Activated CD8-positive, alpha-beta memory T cell treated with anti-CD3 and anti-CD28 coated beads for 36 hours (primary cell): ENCODE results near the gene MANBA. TPM values are rescaled to one million over a fixed set of nuclear protein-coding genes. Genes with fewer than 3 reads are reported as not detected.
"Not testable (repeated sequence)": the region's sequence is repeated elsewhere in the genome, so short reads cannot be mapped to it uniquely, and the experiment has no call there.

Experiments used
- CTCF ChIA-PET: fragments of 350-600 bp; sonication (Branson Sonifier 250); formaldehyde crosslinking; loops from one replicate; lab custom pipeline; 2021; ENCODE audit warnings: antibody characterized with exemption; lab: Charles Lee
- POLR2A ChIA-PET: fragments of 350-600 bp; sonication (Branson Sonifier 250); formaldehyde crosslinking; loops from one replicate; lab custom pipeline; 2021; ENCODE audit warnings: antibody characterized with exemption; lab: Charles Lee
- total RNA-seq, 2 experiments: library from RNA; stranded (reverse); gene quantifications; one replicate each; pipeline ENCODE4 v1.2.3, GENCODE V29; 2021

The MANBA gene
- total RNA-seq, 2 experiments from 2014 or later, result 7.3 to 8.4 TPM

DNA sequence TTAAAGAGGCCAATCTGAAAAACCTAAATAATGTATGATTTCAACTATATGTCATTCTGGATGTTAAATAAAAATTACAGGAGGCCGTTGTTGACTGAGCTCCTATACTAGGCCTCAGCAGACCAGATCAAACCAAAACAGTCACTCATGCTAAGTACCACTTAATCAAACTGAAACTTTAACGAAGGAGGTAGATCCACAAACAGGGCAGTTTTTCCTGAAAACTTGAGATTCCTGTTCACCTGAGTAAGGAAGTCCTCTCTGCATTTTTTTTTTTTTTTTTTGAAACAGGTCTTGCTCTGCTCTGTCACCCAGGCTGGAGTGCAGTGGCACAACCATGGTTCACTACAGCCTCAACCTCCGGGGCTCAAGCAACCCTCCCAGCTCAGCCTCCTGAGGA lies 27.7 kb downstream of the MANBA start:
- POLR2A ChIA-PET, result no interaction called here
- CTCF ChIA-PET, result no interaction called here

DNA sequence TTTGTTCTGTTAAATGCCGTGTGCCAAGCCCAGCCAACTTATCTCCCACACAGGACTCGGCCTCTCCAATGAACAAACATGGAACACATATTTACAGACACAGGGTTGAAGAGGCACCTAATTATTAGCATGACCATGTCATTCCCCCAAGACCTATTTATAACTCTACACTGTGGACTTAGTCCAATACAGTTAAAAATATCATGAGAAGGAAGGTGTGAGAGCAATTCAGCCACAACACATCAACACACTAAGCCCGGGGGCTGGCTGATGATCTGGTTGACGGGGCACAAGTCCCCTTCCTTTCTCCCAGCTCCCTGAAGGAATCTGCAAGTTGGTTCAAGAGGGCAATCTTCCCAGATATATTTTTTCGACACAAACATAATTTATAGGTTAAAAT lies 28.1 kb downstream of the MANBA start:
- POLR2A ChIA-PET, result no interaction called here
- CTCF ChIA-PET, result no interaction called here

GRCh38 chr4:102730968-102731533 lies 29.7 kb downstream of the MANBA start:
- ChIA-PET POLR2A (no interaction called here), CTCF (no interaction called here)

DNA sequence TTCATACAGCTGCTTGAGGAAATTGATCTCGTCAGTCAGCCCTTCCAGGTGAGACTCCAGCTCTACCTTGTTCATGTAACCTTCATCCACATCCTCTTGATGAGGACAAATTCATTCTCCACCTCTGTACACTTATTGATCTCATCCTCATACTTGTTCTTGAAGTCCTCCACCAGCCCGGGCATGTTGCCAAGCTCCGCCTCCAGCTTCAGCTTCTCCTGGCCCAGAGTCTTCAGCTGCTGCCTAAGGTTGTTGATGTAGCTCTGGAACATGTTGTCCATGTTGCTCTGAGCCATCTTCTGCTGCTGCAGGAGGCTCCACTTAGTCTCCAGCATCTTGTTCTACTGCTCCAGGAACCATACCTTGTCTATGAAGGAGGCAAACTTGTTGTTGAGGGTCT lies 31.3 kb downstream of the MANBA start:
- POLR2A ChIA-PET, CTCF ChIA-PET: not testable (repeated sequence)

DNA sequence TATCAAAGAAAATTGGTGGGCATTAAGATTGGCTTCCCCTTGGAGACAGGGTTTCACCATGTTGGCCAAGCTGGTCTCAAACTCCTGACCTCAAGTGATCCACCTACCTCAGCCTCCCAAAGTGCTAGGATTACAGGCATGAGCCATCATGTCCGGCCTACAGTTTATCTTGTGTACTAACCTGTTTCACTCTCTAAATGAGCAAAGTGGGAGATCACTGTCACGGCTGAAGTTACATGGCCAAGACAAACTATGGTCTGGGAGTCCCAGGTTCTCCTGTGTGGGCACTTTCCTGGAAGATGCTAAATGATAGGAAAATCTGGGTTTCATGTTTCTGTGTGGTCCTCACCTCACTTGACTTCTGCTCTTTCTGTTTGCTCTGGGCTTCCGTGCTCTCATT lies 33.8 kb downstream of the MANBA start:
- POLR2A ChIA-PET, result interaction anchor here (0.6 kb wide), 1 partner anchor 11 kb away, joined by 6 read pairs; no protein-coding TSS in a partner anchor

GRCh38 chr4:102726068-102726467 lies 34.7 kb downstream of the MANBA start:
- ChIA-PET CTCF (no interaction called here), POLR2A (no interaction called here)

More for the DNA sequence above, 33.8 kb downstream of the MANBA start:
- CTCF ChIA-PET, result not testable (repeated sequence)

GRCh38 chr4:102725229-102725628 lies 35.5 kb downstream of the MANBA start:
- POLR2A ChIA-PET, result no interaction called here
- CTCF ChIA-PET, result no interaction called here

- ChIA-PET POLR2A (no interaction called here), CTCF (interaction anchor here (1.1 kb wide), 1 partner anchor 285 kb away, joined by 3 read pairs; no protein-coding TSS in a partner anchor)
Observed at GRCh38 chr4:102723511-102723910, 37.3 kb downstream of the MANBA start.

GRCh38 chr4:102722740-102723139 lies 38.0 kb downstream of the MANBA start:
- POLR2A ChIA-PET, result no interaction called here
- CTCF ChIA-PET, result no interaction called here

DNA sequence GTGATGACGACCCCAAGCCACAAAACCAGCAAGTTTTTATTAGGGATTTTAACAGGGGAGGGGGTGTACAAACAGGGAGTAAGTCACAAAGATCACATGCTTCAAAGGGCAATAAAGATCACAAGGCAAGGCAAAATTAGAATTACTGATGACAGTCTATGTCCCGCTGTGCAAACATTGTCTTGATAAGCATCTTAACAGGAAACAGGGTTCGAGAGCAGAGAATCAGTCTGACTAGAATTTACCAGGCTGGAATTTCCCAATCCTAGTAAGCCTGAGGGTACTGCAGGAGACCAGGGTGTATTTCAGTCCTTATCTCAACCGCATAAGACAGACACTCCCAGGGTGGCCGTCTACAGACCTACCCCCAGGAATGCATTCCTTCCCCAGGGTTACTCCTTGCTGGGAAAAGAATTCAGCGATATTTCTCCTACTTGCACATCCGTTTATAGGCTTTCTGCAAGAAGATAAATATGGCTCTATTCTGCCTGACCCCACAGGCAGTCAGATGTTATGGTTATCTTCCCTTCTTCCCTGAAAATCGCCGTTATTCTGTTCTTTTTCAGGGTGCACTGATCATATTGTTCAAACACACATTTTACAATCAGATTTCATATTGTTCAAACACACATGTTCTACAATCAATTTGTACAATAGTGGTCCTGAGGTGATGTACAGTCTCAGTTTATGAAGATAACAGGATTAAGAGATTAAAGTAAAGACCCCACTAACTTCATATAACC lies 41.8 kb downstream of the MANBA start:
- POLR2A ChIA-PET, CTCF ChIA-PET: not testable (repeated sequence)

GRCh38 chr4:102717448-102718092 lies 43.2 kb downstream of the MANBA start:
- ChIA-PET CTCF (no interaction called here), POLR2A (no interaction called here)

GRCh38 chr4:102715057-102715456 lies 45.7 kb downstream of the MANBA start:
- ChIA-PET CTCF (no interaction called here), POLR2A (no interaction called here)

DNA sequence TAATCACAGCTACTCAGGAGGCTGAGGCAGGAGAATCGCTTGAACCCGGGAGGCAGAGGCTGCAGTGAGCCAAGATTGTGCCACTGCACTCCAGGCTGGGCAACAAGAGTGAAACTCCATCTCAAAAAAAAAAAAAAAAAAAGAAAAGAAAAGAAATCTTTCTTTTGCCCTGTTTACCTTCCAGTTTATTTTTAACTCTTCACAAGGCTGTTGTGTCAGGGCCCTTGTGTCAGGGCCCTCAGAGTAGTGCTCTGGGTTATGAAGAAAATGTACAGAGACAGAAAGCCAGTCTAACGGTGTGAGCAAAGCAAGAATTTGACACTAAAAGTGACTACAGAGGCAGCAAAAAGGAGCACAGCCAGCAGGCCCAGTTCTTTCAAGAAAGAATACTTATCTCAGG lies 47.0 kb downstream of the MANBA start:
- POLR2A ChIA-PET, CTCF ChIA-PET: not testable (repeated sequence)

GRCh38 chr4:102713096-102713495 lies 47.7 kb downstream of the MANBA start:
- POLR2A ChIA-PET, result no interaction called here
- CTCF ChIA-PET, result no interaction called here

- POLR2A ChIA-PET, result no interaction called here
Observed at GRCh38 chr4:102710986-102711385, 49.8 kb downstream of the MANBA start.

DNA sequence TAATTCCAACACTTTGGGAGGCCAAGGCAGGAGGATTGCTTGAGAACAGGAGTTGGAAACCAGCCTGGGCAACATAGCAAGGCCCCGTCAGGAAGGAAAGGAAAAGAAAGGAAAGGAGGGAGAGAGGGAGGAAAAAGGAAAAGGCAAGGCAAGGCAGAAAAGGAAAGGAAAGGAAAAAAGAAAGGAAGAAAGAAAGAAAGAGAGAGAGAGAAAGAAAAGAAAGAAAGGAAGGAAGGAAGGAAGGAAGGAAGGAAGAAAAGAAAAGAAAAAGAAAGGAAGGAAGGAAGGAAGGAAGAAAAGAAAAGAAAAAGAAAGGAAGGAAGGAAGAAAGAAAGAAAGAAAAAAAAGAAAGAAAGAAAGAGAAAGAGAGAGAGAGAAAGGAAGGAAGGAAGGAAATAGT lies 51.7 kb downstream of the MANBA start:
- POLR2A ChIA-PET, CTCF ChIA-PET: not testable (repeated sequence)

More at GRCh38 chr4:102710986-102711385, 49.8 kb downstream of the MANBA start:
- CTCF ChIA-PET, result no interaction called here

GRCh38 chr4:102707150-102707549 lies 53.6 kb downstream of the MANBA start:
- ChIA-PET CTCF (no interaction called here), POLR2A (no interaction called here)

DNA sequence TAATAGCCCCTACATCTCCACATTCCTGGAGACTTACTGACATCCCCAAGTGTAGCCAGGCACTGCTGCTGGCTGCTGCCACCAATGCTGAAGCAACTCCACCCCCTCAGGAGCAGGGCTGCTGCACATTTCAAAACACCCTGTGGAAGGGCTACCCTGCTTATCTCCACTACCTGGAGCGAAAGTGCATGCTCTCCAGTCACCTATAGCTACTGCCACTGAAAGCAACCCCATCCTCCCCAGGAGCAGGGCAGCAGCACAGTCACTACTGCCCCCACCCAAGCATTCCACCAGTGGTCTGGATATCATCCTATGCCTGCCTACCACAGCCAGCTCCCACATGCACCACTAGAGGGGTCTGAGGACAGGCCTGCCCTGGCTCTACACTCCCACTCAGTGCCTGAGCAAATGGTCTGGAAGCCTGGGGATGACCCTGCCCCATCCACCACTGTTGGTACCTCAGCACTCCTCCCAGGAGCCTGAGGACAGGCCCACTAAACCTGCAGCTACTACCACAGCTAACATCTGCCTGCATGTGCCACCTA lies 55.3 kb downstream of the MANBA start:
- ChIA-PET CTCF (no interaction called here), POLR2A (no interaction called here)

- CTCF ChIA-PET, result no interaction called here
- POLR2A ChIA-PET, result no interaction called here
Observed at GRCh38 chr4:102696758-102697157, 64.0 kb downstream of the MANBA start.

GRCh38 chr4:102694791-102695190 lies 66.0 kb downstream of the MANBA start:
- CTCF ChIA-PET, result no interaction called here
- POLR2A ChIA-PET, result no interaction called here
